Heart left ventricle (tissue), 16 donors: Measurements from ENCODE around the gene TMEM273. TPM values are rescaled to one million over a fixed set of nuclear protein-coding genes. Genes with fewer than 3 reads are reported as not detected.

Source experiments
- ATAC-seq, 4 donors: fragments of 200-7000 bp; cut with Tn5 transposase; one replicate each; pipeline ENCODE4 v1.9.1; 2020 to 2022; ENCODE audit warnings: moderate library complexity in 4 of 4, mild to moderate bottlenecking in 3 of 4, moderate number of reproducible peaks in 1 of 4
- DNase-seq, 5 donors: peaks; one replicate each; pipeline ENCODE4 v3.0.0-alpha.2; 2020
- H3K27ac ChIP-seq, 12 donors: fragments of 200-600 bp; sonication (generic) in 4 of 12; one replicate each; pipeline versions ENCODE4 v1.5.0 to v1.8.0; 2016 to 2022; ENCODE audit warnings: mild to moderate bottlenecking in 2 of 12
- H3K27me3 ChIP-seq, 9 donors: fragments of 200-600 bp; sonication (generic) in 2 of 9; one replicate each; pipeline versions ENCODE4 v1.5.1 to v1.8.0; 2016 to 2022; ENCODE audit warnings: mild to moderate bottlenecking in 3 of 9
- H3K36me3 ChIP-seq, 9 donors: fragments of 200-600 bp; sonication (generic) in 2 of 9; one replicate each; pipeline versions ENCODE4 v1.5.0 to v1.8.0; 2018 to 2022; ENCODE audit warnings: mild to moderate bottlenecking in 2 of 9
- H3K4me1 ChIP-seq, 12 donors: fragments of 200-600 bp; sonication (generic) in 4 of 12; one replicate each; pipeline versions ENCODE4 v1.5.0 to v1.8.0; 2016 to 2022; ENCODE audit warnings: mild to moderate bottlenecking in 3 of 12
- H3K4me3 ChIP-seq, 12 donors: fragments of 200-600 bp; sonication (generic) in 4 of 12; one replicate each; pipeline versions ENCODE4 v1.5.0 to v1.8.0; 2017 to 2022; ENCODE audit warnings: mild to moderate bottlenecking in 9 of 12, moderate library complexity in 4 of 12
- H3K9me3 ChIP-seq, 12 donors: fragments of 200-600 bp; sonication (generic) in 4 of 12; one replicate each; pipeline versions ENCODE4 v1.5.0 to v1.8.0; 2016 to 2022; ENCODE audit warnings: mild to moderate bottlenecking in 1 of 12
- POLR2A ChIP-seq, 2 donors: fragments of 450-650 bp; IDR thresholded peaks; one replicate each; pipeline ENCODE4 v1.6.1; 2017; ENCODE audit warnings: antibody characterized with exemption in 2 of 2, mild to moderate bottlenecking in 2 of 2, moderate library complexity in 2 of 2
- WGBS, 4 donors: extraction: QIAGEN DNeasy Blood & Tissue Kit in 2 of 4; methylation state at CpG; one replicate each; pipeline versions ENCODE4 v1.1.5 to v1.1.7; 2013 to 2018; 5-methylcytosine and 5-hydroxymethylcytosine counted together
- intact Hi-C, 10 donors: fragments of 100-400 bp; cut with DNase I; formaldehyde crosslinking; loops; one replicate each; pipeline versions ENCODE4 v1.11.1 to v1.14.2; 2022
- polyA plus RNA-seq, 2 donors: library from polyadenylated mRNA; stranded (reverse); fragments of 200-250 nt; gene quantifications; one replicate each; pipeline ENCODE4 v1.2.3, GENCODE V29; 2013
- total RNA-seq, 9 donors: library from RNA; depleted of rRNA in 2 of 9; stranded (reverse); fragments of >200 nt in 2 of 9; fragmentation: NEBNext Ultra II Directional in 3 of 9; extraction: Animal tissue kit (Norgen Biotek cat#: 25700) in 3 of 9; gene quantifications; one replicate each; pipeline versions ENCODE4 v1.1.0 to v1.2.4, GENCODE V29; 2016 to 2023
- TF ChIP-seq, protein P1 (sequence below), 12 donors: fragments of 200-600 bp; sonication (generic) in 4 of 12; IDR thresholded peaks; one replicate each; pipeline versions ENCODE4 v1.5.0 to v1.8.0; 2018 to 2022; ENCODE audit warnings: antibody characterized with exemption in 12 of 12, mild to moderate bottlenecking in 5 of 12
- donor health status: ischemic (EF 13 %, LVEDD 7.1; RV severe dilation, severe dysfunction).
- donor health status: healthy with polysubstance abuse.
- donor health status: DM: no; HTN: yes; CAD: no.
- donor health status: DM: no; HTN: no; CAD: no.
- donor health status: ischemic (EF 25% LVEDD 6.9; RV normal size, moderate dysfunction).
- donor health status: ischemic (EF 25% LVEDD 5.7; RV mildly dilated, moderate dysfunction).
- donor health status: healthy.
- donor health status: DM: yes; HTN: yes; CAD: no.
- donor health status: ischemic (EF 35%, LVEDD 5.7; RV mildly dilated, moderate dysfunction).
- donor health status: nonischemic (EF 11% LVEDD 7.7; RV severe dilation, severe dysfunction).
- donor health status: DM: yes; HTN: yes; CAD: no.
- donor health status: PGD.
- donor health status: ischemic (EF 29% LVEDD 5.4; RV normal size, mild dysfunction).
- donor health status: nonischemic (EF 23%, LVEDD 6.1; RV moderate dilation, normal function).

The TMEM273 gene
- total and polyA plus RNA-seq, 11 donors = 7.9 to 38.7 (median 16.9) TPM

DNA sequence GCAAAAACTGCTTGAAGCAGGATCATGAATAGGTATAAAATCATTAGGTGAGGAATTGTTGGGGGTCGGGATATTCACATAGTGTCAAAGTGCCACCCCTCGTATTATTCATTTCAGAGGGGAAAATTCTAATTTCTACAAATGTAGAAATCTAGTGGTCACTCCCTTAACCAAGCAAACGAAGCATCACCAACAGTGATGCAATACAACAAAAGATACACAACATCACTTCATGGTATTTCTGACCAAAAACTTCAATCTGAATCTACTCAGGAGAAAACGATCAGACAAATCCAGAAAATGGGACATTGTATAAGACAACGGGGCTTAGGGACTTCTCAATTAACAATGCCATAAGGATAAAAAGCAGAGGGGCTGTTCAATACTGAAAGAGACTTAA lies 28.1 kb downstream of the TMEM273 start:
- Histone ChIP-seq H3K27ac (no peak overlapping the region), H3K27me3 (no peaks in the 10 kb centered on the region), H3K9me3 (no peaks in the 10 kb centered on the region), H3K4me1 (peaks cover 0 to 7% (median 0%) of the 10 kb centered on the region in 12 donors), H3K4me3 (no peak overlapping the region), H3K36me3 (peaks cover 0 to 35% (median 9%) of the 10 kb centered on the region in 9 donors)
- DNase-seq (no peak), ATAC-seq (no peak)
- intact Hi-C loops = loop anchor here (2.0 to 10.0 kb wide), 9 partner anchors 48 to 605 kb away; no protein-coding TSS in a partner anchor
- TF ChIP-seq, protein P1, sequence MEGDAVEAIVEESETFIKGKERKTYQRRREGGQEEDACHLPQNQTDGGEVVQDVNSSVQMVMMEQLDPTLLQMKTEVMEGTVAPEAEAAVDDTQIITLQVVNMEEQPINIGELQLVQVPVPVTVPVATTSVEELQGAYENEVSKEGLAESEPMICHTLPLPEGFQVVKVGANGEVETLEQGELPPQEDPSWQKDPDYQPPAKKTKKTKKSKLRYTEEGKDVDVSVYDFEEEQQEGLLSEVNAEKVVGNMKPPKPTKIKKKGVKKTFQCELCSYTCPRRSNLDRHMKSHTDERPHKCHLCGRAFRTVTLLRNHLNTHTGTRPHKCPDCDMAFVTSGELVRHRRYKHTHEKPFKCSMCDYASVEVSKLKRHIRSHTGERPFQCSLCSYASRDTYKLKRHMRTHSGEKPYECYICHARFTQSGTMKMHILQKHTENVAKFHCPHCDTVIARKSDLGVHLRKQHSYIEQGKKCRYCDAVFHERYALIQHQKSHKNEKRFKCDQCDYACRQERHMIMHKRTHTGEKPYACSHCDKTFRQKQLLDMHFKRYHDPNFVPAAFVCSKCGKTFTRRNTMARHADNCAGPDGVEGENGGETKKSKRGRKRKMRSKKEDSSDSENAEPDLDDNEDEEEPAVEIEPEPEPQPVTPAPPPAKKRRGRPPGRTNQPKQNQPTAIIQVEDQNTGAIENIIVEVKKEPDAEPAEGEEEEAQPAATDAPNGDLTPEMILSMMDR (IDR thresholded peaks at IDR 0.05) = no peak
- TF ChIP-seq POLR2A (IDR thresholded peaks at IDR 0.05) = no peak
- 91 to 95% (median 94%) methylated on average over 5 of the region's 5 CpGs for WGBS, 4 donors

DNA sequence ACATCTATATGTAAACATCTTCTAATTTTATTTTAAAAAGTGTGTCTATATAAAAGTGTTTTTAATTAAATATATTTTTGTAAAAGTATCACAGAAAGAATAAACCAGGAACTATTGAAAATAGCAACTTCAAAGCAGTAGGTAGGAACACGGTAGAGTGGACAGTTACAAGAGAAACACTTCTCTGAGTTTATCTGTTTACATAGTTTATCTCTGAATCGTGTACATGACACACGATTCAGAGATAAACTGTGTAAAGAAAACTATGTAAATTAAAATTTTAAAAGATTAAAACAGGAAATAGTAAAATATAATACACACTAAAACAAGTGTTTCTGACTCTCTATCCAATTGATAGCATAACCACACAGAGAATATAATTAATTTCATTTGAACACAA lies 29.3 kb downstream of the TMEM273 start:
- H3K27ac ChIP-seq = no peak overlapping the region
- no peak for DNase-seq
- 66 to 72% (median 68%) methylated on average over 3 of the region's 3 CpGs for WGBS, 4 donors
- peaks cover 0 to 7% (median 0%) of the 10 kb centered on the region in 12 donors for H3K4me1 ChIP-seq
- H3K4me3 ChIP-seq = no peak overlapping the region
- H3K9me3 ChIP-seq = no peaks in the 10 kb centered on the region
- H3K27me3 ChIP-seq = no peaks in the 10 kb centered on the region
- peaks cover 0 to 35% (median 9%) of the 10 kb centered on the region in 9 donors for H3K36me3 ChIP-seq
- no peak for ATAC-seq
- TF ChIP-seq, protein P1 (IDR thresholded peaks at IDR 0.05) = no peak
- TF ChIP-seq POLR2A (IDR thresholded peaks at IDR 0.05) = no peak
- intact Hi-C loops = no loop called here

DNA sequence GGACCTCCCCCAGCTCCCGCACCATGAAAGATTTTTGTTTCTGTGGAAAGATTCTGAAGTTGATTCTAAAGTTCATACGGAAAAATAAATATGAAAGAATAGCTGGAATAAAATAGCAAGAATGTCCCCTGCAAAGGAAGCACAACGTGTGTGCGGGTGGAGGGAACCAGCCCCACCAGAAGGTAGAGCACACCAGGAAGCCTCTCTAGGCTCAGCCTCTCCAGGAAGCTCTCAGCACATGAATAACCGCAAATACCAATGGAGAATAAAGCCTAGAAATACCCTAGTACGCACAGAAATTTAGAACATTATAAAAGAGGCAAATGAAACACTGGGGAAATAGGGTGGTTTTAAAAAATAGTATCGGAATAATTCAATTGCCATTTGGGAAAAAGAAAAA lies 29.8 kb downstream of the TMEM273 start:
- intact Hi-C loops = no loop called here
- ATAC-seq = no peak
- 79 to 86% (median 85%) methylated on average over 7 of the region's 7 CpGs for WGBS, 4 donors

DNA sequence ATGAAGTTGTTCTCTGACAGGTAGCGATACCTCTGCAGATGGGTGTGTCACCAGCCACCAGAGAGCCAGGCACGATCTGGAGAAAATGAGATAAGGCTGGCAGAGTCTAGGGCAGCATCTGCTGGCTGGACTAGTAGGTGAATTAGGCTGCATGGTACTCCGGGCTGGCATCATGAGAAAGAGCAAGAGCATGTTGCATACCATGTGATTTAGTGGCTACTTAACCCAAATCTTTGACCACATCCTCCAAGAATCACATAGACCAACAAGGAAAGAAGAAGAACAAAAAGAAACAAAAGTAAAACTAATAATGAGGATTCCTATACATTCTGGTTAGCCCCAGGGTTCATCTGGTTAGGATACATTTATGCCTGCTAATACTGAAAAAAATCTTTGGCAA lies 31.0 kb downstream of the TMEM273 start:
- ATAC-seq (no peak), DNase-seq (no peak)
- no peak overlapping the region for H3K4me3 ChIP-seq
- H3K27me3 ChIP-seq = no peaks in the 10 kb centered on the region
- intact Hi-C loops = loop anchor here in 1 of 10 donors (2.0 kb wide), 1 partner anchor 74 kb away; no protein-coding TSS in a partner anchor
- H3K27ac ChIP-seq = no peak overlapping the region
- H3K9me3 ChIP-seq = no peaks in the 10 kb centered on the region
- TF ChIP-seq, protein P1 (IDR thresholded peaks at IDR 0.05) = no peak
- no peak for TF ChIP-seq POLR2A (IDR thresholded peaks at IDR 0.05)
- H3K36me3 ChIP-seq = peaks cover 0 to 31% (median 9%) of the 10 kb centered on the region in 9 donors
- H3K4me1 ChIP-seq = peaks cover 0 to 7% (median 0%) of the 10 kb centered on the region in 12 donors
- WGBS, 4 donors = 87 to 92% (median 88%) methylated on average over 3 of the region's 3 CpGs

More for the DNA sequence above, 29.8 kb downstream of the TMEM273 start:
- DNase-seq = no peak
- H3K36me3 ChIP-seq = peaks cover 0 to 35% (median 9%) of the 10 kb centered on the region in 9 donors
- no peaks in the 10 kb centered on the region for H3K9me3 ChIP-seq
- no peak overlapping the region for H3K4me3 ChIP-seq
- H3K27me3 ChIP-seq = no peaks in the 10 kb centered on the region
- peaks cover 0 to 7% (median 0%) of the 10 kb centered on the region in 12 donors for H3K4me1 ChIP-seq
- no peak overlapping the region for H3K27ac ChIP-seq
- TF ChIP-seq, protein P1 (IDR thresholded peaks at IDR 0.05) = no peak
- TF ChIP-seq POLR2A (IDR thresholded peaks at IDR 0.05) = no peak
